ENCODE results near the gene NLGN1. TPM values are rescaled to one million over a fixed set of nuclear protein-coding genes. Genes with fewer than 3 reads are reported as not detected.

NLGN1 gene
- total RNA-seq, 4 donors from 2014 or later, result 0.80 to 4.4 (median 1.8) TPM

- 73 to 74% methylated on average over 1 of the region's 1 CpG for WGBS, 2 donors
- TF ChIP-seq POLR2A (IDR thresholded peaks at IDR 0.05) (no peak), CTCF (IDR thresholded peaks at IDR 0.05) (no peak)
- H3K4me3 ChIP-seq (ENCODE audit: low read depth, poor library complexity, severe bottlenecking), result no peak overlapping the region
- no peak for DNase-seq (ENCODE audit: low spot score in 2 of 2)
- intact Hi-C loops (cut with DNase I; ENCODE audit: low total_unique reads), result no loop called here
These were observed 335.6 kb downstream of the NLGN1 start for GRCh38 chr3:173733029-173733652.

GRCh38 chr3:173734473-173734872 lies 336.9 kb downstream of the NLGN1 start:
- TF ChIP-seq CTCF (IDR thresholded peaks at IDR 0.05) (no peak), POLR2A (IDR thresholded peaks at IDR 0.05) (no peak)
- no peak overlapping the region for H3K4me3 ChIP-seq (ENCODE audit: low read depth, poor library complexity, severe bottlenecking)
- intact Hi-C loops (cut with DNase I; ENCODE audit: low total_unique reads), result no loop called here
- 77 to 91% methylated on average over 1 of the region's 1 CpG for WGBS, 2 donors
- no peak for DNase-seq (ENCODE audit: low spot score in 2 of 2)

GRCh38 chr3:173734895-173735294 lies 337.4 kb downstream of the NLGN1 start:
- TF ChIP-seq CTCF (IDR thresholded peaks at IDR 0.05) (no peak), POLR2A (IDR thresholded peaks at IDR 0.05) (no peak)
- no peak overlapping the region for H3K4me3 ChIP-seq (ENCODE audit: low read depth, poor library complexity, severe bottlenecking)
- no peak for DNase-seq (ENCODE audit: low spot score in 2 of 2)
- 66 to 71% methylated on average over 1 of the region's 1 CpG for WGBS, 2 donors
- intact Hi-C loops (cut with DNase I; ENCODE audit: low total_unique reads), result no loop called here

GRCh38 chr3:173735841-173736240 lies 338.3 kb downstream of the NLGN1 start:
- intact Hi-C loops (cut with DNase I; ENCODE audit: low total_unique reads), result no loop called here
- no peak overlapping the region for H3K4me3 ChIP-seq (ENCODE audit: low read depth, poor library complexity, severe bottlenecking)
- 53 to 59% methylated on average over 1 of the region's 1 CpG for WGBS, 2 donors
- TF ChIP-seq POLR2A (IDR thresholded peaks at IDR 0.05) (no peak), CTCF (IDR thresholded peaks at IDR 0.05) (no peak)
- no peak for DNase-seq (ENCODE audit: low spot score in 2 of 2)

- intact Hi-C loops (cut with DNase I; ENCODE audit: low total_unique reads), result no loop called here
- no peak for DNase-seq (ENCODE audit: low spot score in 2 of 2)
- no peak overlapping the region for H3K4me3 ChIP-seq (ENCODE audit: low read depth, poor library complexity, severe bottlenecking)
- TF ChIP-seq POLR2A (IDR thresholded peaks at IDR 0.05), result no peak
- no peak for TF ChIP-seq CTCF (IDR thresholded peaks at IDR 0.05)
- 65% methylated on average over 2 of the region's 2 CpGs for WGBS, 2 donors
These were observed 339.7 kb downstream of the NLGN1 start for GRCh38 chr3:173737167-173737808.

All from lower leg skin (tissue), 4 donors.